Stimulated activated naive CD4-positive, alpha-beta T cell treated with Interleukin-2 at 50 U/mL for 16 hours (primary cell): ENCODE data around the gene ELOA.
A peak's percentile ranks its signal among the peaks of the same experiment; 100 is the strongest.
"Not testable (repeated sequence)": the region's sequence is repeated elsewhere in the genome, so short reads cannot be mapped to it uniquely, and the experiment has no call there.

Experiments
- DNase-seq: peaks from one replicate; lab custom pipeline; 2025; lab: John Stamatoyannopoulos, UW

ELOA gene

GRCh38 chr1:23743287-23744152 lies at the start of gene ELOA:
Gene ELOA, plus strand, starts transcription at chr1:23743471. Its CDS starts 33 bp downstream, at chr1:23743504.
- DNase-seq: peak; percentile 77

- no peak for DNase-seq
These were observed 49.7 kb upstream of the ELOA start for GRCh38 chr1:23693599-23693998.

- no peak for DNase-seq
These were observed 48.9 kb upstream of the ELOA start for GRCh38 chr1:23694371-23694770.

- no peak for DNase-seq
These were observed 47.6 kb upstream of the ELOA start for GRCh38 chr1:23695667-23696066.

GRCh38 chr1:23696335-23696989 lies 46.8 kb upstream of the ELOA start:
- DNase-seq: no peak

GRCh38 chr1:23698466-23698865 lies 44.8 kb upstream of the ELOA start:
- no peak for DNase-seq

- DNase-seq: no peak
These were observed 43.7 kb upstream of the ELOA start for GRCh38 chr1:23699280-23700179.

GRCh38 chr1:23701310-23701709 lies 42.0 kb upstream of the ELOA start:
- no peak for DNase-seq

- no peak for DNase-seq
These were observed 41.3 kb upstream of the ELOA start for GRCh38 chr1:23701996-23702395.

GRCh38 chr1:23704834-23705495 lies 38.3 kb upstream of the ELOA start:
- no peak for DNase-seq

- no peak for DNase-seq
These were observed 34.0 kb upstream of the ELOA start for GRCh38 chr1:23709229-23709628.

- no peak for DNase-seq
These were observed 24.8 kb upstream of the ELOA start for GRCh38 chr1:23718482-23718881.

GRCh38 chr1:23719162-23719820 lies 24.0 kb upstream of the ELOA start:
- DNase-seq: no peak

- peak; percentile 13 for DNase-seq
These were observed 22.8 kb upstream of the ELOA start for GRCh38 chr1:23720256-23720995.

- no peak for DNase-seq
These were observed 20.6 kb upstream of the ELOA start for GRCh38 chr1:23722652-23723051.

- DNase-seq: no peak
These were observed 16.6 kb upstream of the ELOA start for GRCh38 chr1:23726686-23727085.

GRCh38 chr1:23727362-23727811 lies 15.9 kb upstream of the ELOA start:
- DNase-seq: no peak

- no peak for DNase-seq
These were observed 10.7 kb upstream of the ELOA start for GRCh38 chr1:23732363-23733224.

GRCh38 chr1:23733281-23733680 lies 10.0 kb upstream of the ELOA start:
- DNase-seq: not testable (repeated sequence)
